ENCODE data around the gene KPNA1.
"Not testable (repeated sequence)": the region's sequence is repeated elsewhere in the genome, so short reads cannot be mapped to it uniquely, and the experiment has no call there.

Gene KPNA1

GRCh38 chr3:122502139-122502538 is 12.6 kb downstream of the KPNA1 start:
- Histone ChIP-seq H3K27me3 (ENCODE audit: control insufficient read depth, insufficient read depth, low read length) (no peaks in the 10 kb centered on the region), H3K9me3 (replicated peaks; ENCODE audit: low read length) (no peaks in the 10 kb centered on the region), H3K4me2 (ENCODE audit: low read length) (no peak overlapping the region), H3K36me3 (ENCODE audit: insufficient read depth, low read length) (no peaks in the 10 kb centered on the region), H3K4me3 (ENCODE audit: low read length) (no peak overlapping the region), H3K9ac (ENCODE audit: low read depth, low read length) (no peak overlapping the region), H3K4me1 (ENCODE audit: control insufficient read depth, insufficient read depth, low read length) (peaks cover 11% of the 10 kb centered on the region)

DNA sequence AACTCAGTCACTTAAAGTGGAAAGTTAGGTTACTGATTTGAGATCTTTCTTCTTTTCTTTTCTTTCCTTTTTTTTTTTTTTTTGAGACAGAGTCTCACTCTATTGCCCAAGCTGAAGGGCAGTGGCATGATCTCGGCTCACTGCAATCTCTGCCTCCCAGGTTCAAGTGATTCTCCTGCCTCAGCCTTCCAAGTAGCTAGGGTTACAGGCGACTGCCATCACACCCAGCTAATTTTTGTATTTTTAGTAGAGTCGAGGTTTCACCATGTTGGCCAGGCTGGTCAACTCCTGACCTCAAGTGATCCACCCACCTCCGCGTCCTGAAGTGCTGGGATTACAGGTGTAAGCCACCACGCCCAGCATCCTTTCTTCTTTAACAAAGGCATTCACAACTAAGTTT is 13.8 kb downstream of the KPNA1 start:
- H3K4me1 ChIP-seq (ENCODE audit: control insufficient read depth, insufficient read depth, low read length): peaks cover 15% of the 10 kb centered on the region
- H3K9me3 ChIP-seq (replicated peaks; ENCODE audit: low read length); H3K4me3 ChIP-seq (ENCODE audit: low read length); H3K9ac ChIP-seq (ENCODE audit: low read depth, low read length); H3K27me3 ChIP-seq (ENCODE audit: control insufficient read depth, insufficient read depth, low read length); H3K36me3 ChIP-seq (ENCODE audit: insufficient read depth, low read length); H3K4me2 ChIP-seq (ENCODE audit: low read length): not testable (repeated sequence)

DNA sequence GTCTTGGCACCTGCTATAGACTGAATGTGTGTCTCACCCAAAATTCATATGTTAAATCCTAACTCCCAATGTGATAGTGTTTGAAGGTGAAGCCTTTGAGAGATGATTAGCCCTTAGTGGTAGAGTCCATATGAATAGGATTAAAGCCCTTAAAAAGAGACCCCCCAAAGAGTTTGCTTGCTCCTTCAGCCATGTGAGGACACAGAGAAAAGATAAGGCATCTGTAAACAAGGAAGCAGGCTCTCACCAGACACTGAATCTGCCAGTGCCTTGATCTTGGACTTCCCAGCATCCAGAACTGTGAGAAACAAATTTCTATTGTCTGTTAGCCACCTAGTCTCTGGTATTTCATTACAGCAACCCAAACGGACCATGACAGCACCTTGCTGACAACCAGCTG is 16.6 kb downstream of the KPNA1 start:
- Histone ChIP-seq H3K4me1 (ENCODE audit: control insufficient read depth, insufficient read depth, low read length) (peaks cover 15% of the 10 kb centered on the region), H3K4me3 (ENCODE audit: low read length) (no peak overlapping the region), H3K36me3 (ENCODE audit: insufficient read depth, low read length) (peaks cover 16% of the 10 kb centered on the region), H3K27me3 (ENCODE audit: control insufficient read depth, insufficient read depth, low read length) (no peaks in the 10 kb centered on the region), H3K4me2 (ENCODE audit: low read length) (peak overlapping the region; percentile 15), H3K9me3 (replicated peaks; ENCODE audit: low read length) (no peaks in the 10 kb centered on the region), H3K9ac (ENCODE audit: low read depth, low read length) (no peak overlapping the region)

DNA sequence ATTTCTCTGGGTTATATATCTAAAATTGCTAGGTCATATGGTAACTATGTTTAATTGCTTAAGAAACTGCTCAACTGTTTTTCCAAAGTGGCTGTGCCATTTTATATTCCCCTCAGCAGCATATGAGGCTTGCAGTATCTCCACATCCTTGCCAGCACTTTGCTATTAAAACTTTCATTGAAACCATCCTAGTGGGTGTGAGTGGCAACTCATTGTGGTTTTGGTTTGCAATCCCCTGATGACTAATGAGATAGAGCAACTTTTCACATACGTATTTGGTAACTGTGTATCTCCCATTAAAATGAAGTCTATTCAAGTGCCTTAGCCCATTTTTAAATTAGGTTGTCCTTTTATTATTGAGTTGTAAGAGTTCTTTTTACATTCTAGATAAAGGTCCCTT is 17.3 kb downstream of the KPNA1 start:
- Histone ChIP-seq H3K4me2 (ENCODE audit: low read length) (peak overlapping the region; percentile 15), H3K9me3 (replicated peaks; ENCODE audit: low read length) (no peaks in the 10 kb centered on the region), H3K9ac (ENCODE audit: low read depth, low read length) (no peak overlapping the region), H3K27me3 (ENCODE audit: control insufficient read depth, insufficient read depth, low read length) (no peaks in the 10 kb centered on the region), H3K4me1 (ENCODE audit: control insufficient read depth, insufficient read depth, low read length) (peaks cover 15% of the 10 kb centered on the region), H3K36me3 (ENCODE audit: insufficient read depth, low read length) (peaks cover 16% of the 10 kb centered on the region), H3K4me3 (ENCODE audit: low read length) (no peak overlapping the region)

DNA sequence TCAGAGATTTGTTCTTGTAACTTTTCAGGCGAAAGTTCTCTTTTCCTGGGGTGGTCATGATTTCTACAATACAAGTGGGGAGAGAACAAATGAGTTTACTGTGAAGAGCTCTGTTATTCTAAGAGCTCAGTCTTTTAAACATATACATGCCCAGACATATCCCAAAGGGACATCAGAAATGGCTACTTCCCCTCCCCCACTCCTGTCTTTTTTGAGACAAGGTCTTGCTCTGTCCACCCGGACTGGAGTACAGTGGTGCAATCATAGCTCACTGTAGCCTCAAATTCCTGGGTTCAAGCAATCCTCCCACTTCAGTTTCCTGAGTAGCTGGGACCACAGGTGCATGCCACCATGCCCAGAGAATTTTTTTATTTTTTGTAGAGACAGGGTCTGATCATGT is 18.2 kb downstream of the KPNA1 start:
- Histone ChIP-seq H3K4me3 (ENCODE audit: low read length) (no peak overlapping the region), H3K4me1 (ENCODE audit: control insufficient read depth, insufficient read depth, low read length) (peaks cover 15% of the 10 kb centered on the region)

GRCh38 chr3:122493296-122493695 is 21.4 kb downstream of the KPNA1 start:
- H3K27me3 ChIP-seq (ENCODE audit: control insufficient read depth, insufficient read depth, low read length): no peaks in the 10 kb centered on the region
- no peak overlapping the region for H3K4me3 ChIP-seq (ENCODE audit: low read length)
- peaks cover 15% of the 10 kb centered on the region for H3K4me1 ChIP-seq (ENCODE audit: control insufficient read depth, insufficient read depth, low read length)
- H3K9ac ChIP-seq (ENCODE audit: low read depth, low read length): no peak overlapping the region
- H3K4me2 ChIP-seq (ENCODE audit: low read length): no peak overlapping the region
- no peaks in the 10 kb centered on the region for H3K9me3 ChIP-seq (replicated peaks; ENCODE audit: low read length)
- H3K36me3 ChIP-seq (ENCODE audit: insufficient read depth, low read length): peaks cover 16% of the 10 kb centered on the region

More for the DNA sequence above, 18.2 kb downstream of the KPNA1 start:
- Histone ChIP-seq H3K27me3 (ENCODE audit: control insufficient read depth, insufficient read depth, low read length) (no peaks in the 10 kb centered on the region), H3K36me3 (ENCODE audit: insufficient read depth, low read length) (peaks cover 16% of the 10 kb centered on the region), H3K9me3 (replicated peaks; ENCODE audit: low read length) (no peaks in the 10 kb centered on the region), H3K9ac (ENCODE audit: low read depth, low read length) (no peak overlapping the region), H3K4me2 (ENCODE audit: low read length) (no peak overlapping the region)

GRCh38 chr3:122488262-122488973 is 26.3 kb downstream of the KPNA1 start:
- Histone ChIP-seq H3K4me3 (ENCODE audit: low read length) (no peak overlapping the region), H3K4me2 (ENCODE audit: low read length) (no peak overlapping the region), H3K4me1 (ENCODE audit: control insufficient read depth, insufficient read depth, low read length) (peaks cover 11% of the 10 kb centered on the region), H3K9ac (ENCODE audit: low read depth, low read length) (no peak overlapping the region), H3K36me3 (ENCODE audit: insufficient read depth, low read length) (peaks cover 8% of the 10 kb centered on the region), H3K27me3 (ENCODE audit: control insufficient read depth, insufficient read depth, low read length) (no peaks in the 10 kb centered on the region), H3K9me3 (replicated peaks; ENCODE audit: low read length) (no peaks in the 10 kb centered on the region)

- Histone ChIP-seq H3K4me2 (ENCODE audit: low read length) (no peak overlapping the region), H3K9ac (ENCODE audit: low read depth, low read length) (no peak overlapping the region), H3K36me3 (ENCODE audit: insufficient read depth, low read length) (peaks cover 8% of the 10 kb centered on the region), H3K4me1 (ENCODE audit: control insufficient read depth, insufficient read depth, low read length) (peaks cover 18% of the 10 kb centered on the region), H3K9me3 (replicated peaks; ENCODE audit: low read length) (no peaks in the 10 kb centered on the region), H3K4me3 (ENCODE audit: low read length) (no peak overlapping the region), H3K27me3 (ENCODE audit: control insufficient read depth, insufficient read depth, low read length) (no peaks in the 10 kb centered on the region)
Observed at GRCh38 chr3:122484985-122485384, 29.8 kb downstream of the KPNA1 start.

- no peaks in the 10 kb centered on the region for H3K27me3 ChIP-seq (ENCODE audit: control insufficient read depth, insufficient read depth, low read length)
- H3K4me2 ChIP-seq (ENCODE audit: low read length): no peak overlapping the region
- no peaks in the 10 kb centered on the region for H3K9me3 ChIP-seq (replicated peaks; ENCODE audit: low read length)
- peaks cover 4% of the 10 kb centered on the region for H3K36me3 ChIP-seq (ENCODE audit: insufficient read depth, low read length)
- H3K4me3 ChIP-seq (ENCODE audit: low read length): no peak overlapping the region
- no peak overlapping the region for H3K9ac ChIP-seq (ENCODE audit: low read depth, low read length)
- H3K4me1 ChIP-seq (ENCODE audit: control insufficient read depth, insufficient read depth, low read length): peaks cover 18% of the 10 kb centered on the region
Observed at GRCh38 chr3:122481390-122481789, 33.3 kb downstream of the KPNA1 start.

GRCh38 chr3:122476532-122476931 is 38.2 kb downstream of the KPNA1 start:
- Histone ChIP-seq H3K4me3 (ENCODE audit: low read length) (no peak overlapping the region), H3K4me1 (ENCODE audit: control insufficient read depth, insufficient read depth, low read length) (no peaks in the 10 kb centered on the region), H3K36me3 (ENCODE audit: insufficient read depth, low read length) (no peaks in the 10 kb centered on the region), H3K9me3 (replicated peaks; ENCODE audit: low read length) (no peaks in the 10 kb centered on the region), H3K27me3 (ENCODE audit: control insufficient read depth, insufficient read depth, low read length) (no peaks in the 10 kb centered on the region), H3K4me2 (ENCODE audit: low read length) (no peak overlapping the region), H3K9ac (ENCODE audit: low read depth, low read length) (no peak overlapping the region)

GRCh38 chr3:122475316-122475715 is 39.4 kb downstream of the KPNA1 start:
- H3K9ac ChIP-seq (ENCODE audit: low read depth, low read length): no peak overlapping the region
- no peaks in the 10 kb centered on the region for H3K27me3 ChIP-seq (ENCODE audit: control insufficient read depth, insufficient read depth, low read length)
- H3K9me3 ChIP-seq (replicated peaks; ENCODE audit: low read length): no peaks in the 10 kb centered on the region
- H3K36me3 ChIP-seq (ENCODE audit: insufficient read depth, low read length): no peaks in the 10 kb centered on the region
- H3K4me3 ChIP-seq (ENCODE audit: low read length): no peak overlapping the region
- H3K4me2 ChIP-seq (ENCODE audit: low read length): no peak overlapping the region
- no peaks in the 10 kb centered on the region for H3K4me1 ChIP-seq (ENCODE audit: control insufficient read depth, insufficient read depth, low read length)

GRCh38 chr3:122469659-122470058 is 45.1 kb downstream of the KPNA1 start:
- H3K36me3 ChIP-seq (ENCODE audit: insufficient read depth, low read length): peaks cover 20% of the 10 kb centered on the region
- H3K27me3 ChIP-seq (ENCODE audit: control insufficient read depth, insufficient read depth, low read length): no peaks in the 10 kb centered on the region
- no peaks in the 10 kb centered on the region for H3K4me1 ChIP-seq (ENCODE audit: control insufficient read depth, insufficient read depth, low read length)
- no peak overlapping the region for H3K9ac ChIP-seq (ENCODE audit: low read depth, low read length)
- no peak overlapping the region for H3K4me2 ChIP-seq (ENCODE audit: low read length)
- no peaks in the 10 kb centered on the region for H3K9me3 ChIP-seq (replicated peaks; ENCODE audit: low read length)
- H3K4me3 ChIP-seq (ENCODE audit: low read length): no peak overlapping the region
